Measurements from ENCODE around the gene SLC4A1AP.

DNA sequence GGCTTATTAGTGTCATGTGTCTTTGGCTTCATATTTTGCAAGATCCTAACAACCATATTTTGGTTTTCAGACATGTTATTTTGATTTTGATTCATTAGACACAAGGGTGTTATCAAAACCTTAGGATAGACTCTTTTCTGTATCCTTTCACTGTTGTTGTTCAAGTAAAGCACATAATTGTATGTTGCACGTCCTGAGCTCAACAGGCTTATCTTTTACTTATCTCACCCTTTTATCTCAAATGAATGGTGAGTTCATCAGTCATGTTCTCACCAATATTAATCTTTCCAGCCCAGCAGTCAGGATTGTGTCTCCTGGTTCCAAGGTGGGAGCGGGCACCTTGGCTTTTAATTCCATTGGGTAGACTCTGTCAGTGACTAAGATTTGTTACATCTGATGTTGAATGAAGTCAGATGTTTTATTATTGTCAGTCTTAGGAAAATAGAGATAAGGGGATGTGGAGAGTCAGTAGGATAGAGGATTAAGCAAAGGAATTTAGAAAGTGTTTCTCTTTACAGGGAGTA is 22.9 kb upstream of the SLC4A1AP start:
- TF ChIP-seq, protein P1, sequence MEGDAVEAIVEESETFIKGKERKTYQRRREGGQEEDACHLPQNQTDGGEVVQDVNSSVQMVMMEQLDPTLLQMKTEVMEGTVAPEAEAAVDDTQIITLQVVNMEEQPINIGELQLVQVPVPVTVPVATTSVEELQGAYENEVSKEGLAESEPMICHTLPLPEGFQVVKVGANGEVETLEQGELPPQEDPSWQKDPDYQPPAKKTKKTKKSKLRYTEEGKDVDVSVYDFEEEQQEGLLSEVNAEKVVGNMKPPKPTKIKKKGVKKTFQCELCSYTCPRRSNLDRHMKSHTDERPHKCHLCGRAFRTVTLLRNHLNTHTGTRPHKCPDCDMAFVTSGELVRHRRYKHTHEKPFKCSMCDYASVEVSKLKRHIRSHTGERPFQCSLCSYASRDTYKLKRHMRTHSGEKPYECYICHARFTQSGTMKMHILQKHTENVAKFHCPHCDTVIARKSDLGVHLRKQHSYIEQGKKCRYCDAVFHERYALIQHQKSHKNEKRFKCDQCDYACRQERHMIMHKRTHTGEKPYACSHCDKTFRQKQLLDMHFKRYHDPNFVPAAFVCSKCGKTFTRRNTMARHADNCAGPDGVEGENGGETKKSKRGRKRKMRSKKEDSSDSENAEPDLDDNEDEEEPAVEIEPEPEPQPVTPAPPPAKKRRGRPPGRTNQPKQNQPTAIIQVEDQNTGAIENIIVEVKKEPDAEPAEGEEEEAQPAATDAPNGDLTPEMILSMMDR (IDR thresholded peaks at IDR 0.05), result no peak
- TF ChIP-seq EZH2phosphoT487 (IDR thresholded peaks at IDR 0.05; ENCODE audit: borderline replicate concordance, low read depth) (no peak), RAD21 (IDR thresholded peaks at IDR 0.05; ENCODE audit: low read length) (no peak), POLR2AphosphoS5 (IDR thresholded peaks at IDR 0.05; ENCODE audit: low read depth, low read length) (no peak), NRF1 (IDR thresholded peaks at IDR 0.05; ENCODE audit: low read depth, low read length) (no peak), RCOR1 (IDR thresholded peaks at IDR 0.05; ENCODE audit: low read length) (no peak), JUND (IDR thresholded peaks at IDR 0.05) (no peak), TAF1 (IDR thresholded peaks at IDR 0.05; ENCODE audit: borderline replicate concordance, low read depth, low read length) (no peak)
- TF ChIP-seq, protein P2, sequence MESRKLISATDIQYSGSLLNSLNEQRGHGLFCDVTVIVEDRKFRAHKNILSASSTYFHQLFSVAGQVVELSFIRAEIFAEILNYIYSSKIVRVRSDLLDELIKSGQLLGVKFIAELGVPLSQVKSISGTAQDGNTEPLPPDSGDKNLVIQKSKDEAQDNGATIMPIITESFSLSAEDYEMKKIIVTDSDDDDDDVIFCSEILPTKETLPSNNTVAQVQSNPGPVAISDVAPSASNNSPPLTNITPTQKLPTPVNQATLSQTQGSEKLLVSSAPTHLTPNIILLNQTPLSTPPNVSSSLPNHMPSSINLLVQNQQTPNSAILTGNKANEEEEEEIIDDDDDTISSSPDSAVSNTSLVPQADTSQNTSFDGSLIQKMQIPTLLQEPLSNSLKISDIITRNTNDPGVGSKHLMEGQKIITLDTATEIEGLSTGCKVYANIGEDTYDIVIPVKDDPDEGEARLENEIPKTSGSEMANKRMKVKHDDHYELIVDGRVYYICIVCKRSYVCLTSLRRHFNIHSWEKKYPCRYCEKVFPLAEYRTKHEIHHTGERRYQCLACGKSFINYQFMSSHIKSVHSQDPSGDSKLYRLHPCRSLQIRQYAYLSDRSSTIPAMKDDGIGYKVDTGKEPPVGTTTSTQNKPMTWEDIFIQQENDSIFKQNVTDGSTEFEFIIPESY (IDR thresholded peaks at IDR 0.05; ENCODE audit: borderline replicate concordance, low read depth), result no peak
- TF ChIP-seq, protein P3, sequence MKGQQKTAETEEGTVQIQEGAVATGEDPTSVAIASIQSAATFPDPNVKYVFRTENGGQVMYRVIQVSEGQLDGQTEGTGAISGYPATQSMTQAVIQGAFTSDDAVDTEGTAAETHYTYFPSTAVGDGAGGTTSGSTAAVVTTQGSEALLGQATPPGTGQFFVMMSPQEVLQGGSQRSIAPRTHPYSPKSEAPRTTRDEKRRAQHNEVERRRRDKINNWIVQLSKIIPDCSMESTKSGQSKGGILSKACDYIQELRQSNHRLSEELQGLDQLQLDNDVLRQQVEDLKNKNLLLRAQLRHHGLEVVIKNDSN (IDR thresholded peaks at IDR 0.05; ENCODE audit: borderline replicate concordance, low read depth), result no peak
- TF ChIP-seq, protein P4, sequence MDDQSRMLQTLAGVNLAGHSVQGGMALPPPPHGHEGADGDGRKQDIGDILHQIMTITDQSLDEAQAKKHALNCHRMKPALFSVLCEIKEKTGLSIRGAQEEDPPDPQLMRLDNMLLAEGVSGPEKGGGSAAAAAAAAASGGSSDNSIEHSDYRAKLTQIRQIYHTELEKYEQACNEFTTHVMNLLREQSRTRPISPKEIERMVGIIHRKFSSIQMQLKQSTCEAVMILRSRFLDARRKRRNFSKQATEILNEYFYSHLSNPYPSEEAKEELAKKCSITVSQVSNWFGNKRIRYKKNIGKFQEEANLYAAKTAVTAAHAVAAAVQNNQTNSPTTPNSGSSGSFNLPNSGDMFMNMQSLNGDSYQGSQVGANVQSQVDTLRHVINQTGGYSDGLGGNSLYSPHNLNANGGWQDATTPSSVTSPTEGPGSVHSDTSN (IDR thresholded peaks at IDR 0.05), result no peak

Data from SK-N-SH (cell line).